Right atrium auricular region (tissue), 2 donors: Measurements from ENCODE around the gene SPATS2L. TPM values are rescaled to one million over a fixed set of nuclear protein-coding genes. Genes with fewer than 3 reads are reported as not detected.

ENCODE experiments used
- DNase-seq: peaks from one replicate; pipeline ENCODE4 v3.0.0-alpha.2; 2019; ENCODE audit warnings: low spot score
- H3K27ac ChIP-seq, 2 donors: fragments of 200-600 bp; sonication (generic); 1 replicate in 1 of 2; 2 replicates in 1 of 2; pipeline ENCODE4 v1.5.1; 2016 to 2019
- H3K27me3 ChIP-seq, 2 donors: fragments of 200-600 bp; sonication (generic); one replicate each; pipeline versions ENCODE4 v1.5.1 to v1.6.0; 2017 to 2019
- H3K36me3 ChIP-seq: fragments of 200-600 bp; sonication (generic); one replicate; pipeline ENCODE4 v1.5.1; 2016
- H3K4me1 ChIP-seq, 2 donors: fragments of 200-600 bp; sonication (generic); one replicate each; pipeline versions ENCODE4 v1.5.1 to v1.6.0; 2017 to 2019
- H3K4me3 ChIP-seq, 2 donors: fragments of 200-600 bp; sonication (generic); 1 replicate in 1 of 2; 2 replicates in 1 of 2; pipeline ENCODE4 v1.5.1; 2017 to 2019; ENCODE audit warnings: mild to moderate bottlenecking in 1 of 2, moderate library complexity in 1 of 2
- H3K9me3 ChIP-seq, 2 donors: fragments of 200-600 bp; sonication (generic); one replicate each; pipeline ENCODE4 v1.5.1; 2019
- CTCF ChIP-seq, 2 donors: fragments of 200-600 bp; sonication (generic); IDR thresholded peaks; one replicate each; pipeline ENCODE4 v1.5.1; 2019; ENCODE audit warnings: antibody characterized with exemption in 2 of 2
- total RNA-seq, 2 donors: library from RNA; depleted of rRNA; stranded (reverse); fragments of >200 nt; gene quantifications; one replicate each; pipeline ENCODE4 v1.1.0, GENCODE V29; 2016

Gene SPATS2L
- total RNA-seq, 2 donors from 2014 or later: 103 to 126 TPM

DNA sequence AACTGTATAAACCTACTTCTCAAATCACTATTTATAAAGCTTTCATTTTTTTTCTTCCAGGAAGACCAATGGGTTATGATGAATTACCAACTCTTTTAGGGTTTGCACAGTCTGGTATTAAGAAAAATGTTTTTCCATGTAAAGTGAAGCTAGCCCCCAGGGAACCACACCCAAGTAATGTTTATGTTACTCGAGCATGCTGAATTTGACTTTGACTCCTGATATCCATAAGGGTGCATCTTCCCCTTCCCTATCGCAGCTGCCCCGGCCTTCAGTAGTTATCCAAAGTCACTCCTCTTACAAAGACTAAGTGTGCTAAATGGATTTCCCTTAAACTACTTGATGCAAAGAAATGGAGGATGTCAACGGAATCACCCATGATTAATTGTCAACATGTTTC lies 181.7 kb downstream of the SPATS2L start:
- Histone ChIP-seq H3K27me3 (no peaks in the 10 kb centered on the region), H3K4me1 (no peaks in the 10 kb centered on the region), H3K27ac (no peak overlapping the region), H3K36me3 (peaks cover 32% of the 10 kb centered on the region), H3K4me3 (no peak overlapping the region), H3K9me3 (no peaks in the 10 kb centered on the region)
- TF ChIP-seq CTCF (IDR thresholded peaks at IDR 0.05): no peak
- DNase-seq: no peak

- Histone ChIP-seq H3K27me3 (no peaks in the 10 kb centered on the region), H3K4me1 (no peaks in the 10 kb centered on the region), H3K27ac (no peak overlapping the region), H3K4me3 (no peak overlapping the region), H3K9me3 (no peaks in the 10 kb centered on the region), H3K36me3 (peaks cover 44% of the 10 kb centered on the region)
- TF ChIP-seq CTCF (IDR thresholded peaks at IDR 0.05): no peak
- DNase-seq: no peak
Measured at GRCh38 chr2:200490001-200490400, 183.5 kb downstream of the SPATS2L start.

GRCh38 chr2:200492656-200493055 lies 186.2 kb downstream of the SPATS2L start:
- Histone ChIP-seq H3K36me3 (peaks cover 63% of the 10 kb centered on the region), H3K27ac (no peak overlapping the region)
- no peak for DNase-seq

GRCh38 chr2:200494048-200494447 lies 187.6 kb downstream of the SPATS2L start:
- no peak for TF ChIP-seq CTCF (IDR thresholded peaks at IDR 0.05)
- H3K4me3 ChIP-seq: no peak overlapping the region
- H3K9me3 ChIP-seq: no peaks in the 10 kb centered on the region
- peaks cover 69% of the 10 kb centered on the region for H3K36me3 ChIP-seq
- H3K4me1 ChIP-seq: no peaks in the 10 kb centered on the region
- no peaks in the 10 kb centered on the region for H3K27me3 ChIP-seq
- DNase-seq: no peak
- H3K27ac ChIP-seq: no peak overlapping the region

More at GRCh38 chr2:200492656-200493055, 186.2 kb downstream of the SPATS2L start:
- Histone ChIP-seq H3K4me1 (no peaks in the 10 kb centered on the region), H3K9me3 (no peaks in the 10 kb centered on the region), H3K27me3 (no peaks in the 10 kb centered on the region), H3K4me3 (no peak overlapping the region)
- TF ChIP-seq CTCF (IDR thresholded peaks at IDR 0.05): no peak

GRCh38 chr2:200496696-200497095 lies 190.2 kb downstream of the SPATS2L start:
- no peak overlapping the region for H3K4me3 ChIP-seq
- H3K4me1 ChIP-seq: no peaks in the 10 kb centered on the region
- H3K27ac ChIP-seq: no peak overlapping the region
- DNase-seq: no peak
- TF ChIP-seq CTCF (IDR thresholded peaks at IDR 0.05): no peak
- peaks cover 51% of the 10 kb centered on the region for H3K36me3 ChIP-seq
- H3K9me3 ChIP-seq: no peaks in the 10 kb centered on the region
- no peaks in the 10 kb centered on the region for H3K27me3 ChIP-seq

DNA sequence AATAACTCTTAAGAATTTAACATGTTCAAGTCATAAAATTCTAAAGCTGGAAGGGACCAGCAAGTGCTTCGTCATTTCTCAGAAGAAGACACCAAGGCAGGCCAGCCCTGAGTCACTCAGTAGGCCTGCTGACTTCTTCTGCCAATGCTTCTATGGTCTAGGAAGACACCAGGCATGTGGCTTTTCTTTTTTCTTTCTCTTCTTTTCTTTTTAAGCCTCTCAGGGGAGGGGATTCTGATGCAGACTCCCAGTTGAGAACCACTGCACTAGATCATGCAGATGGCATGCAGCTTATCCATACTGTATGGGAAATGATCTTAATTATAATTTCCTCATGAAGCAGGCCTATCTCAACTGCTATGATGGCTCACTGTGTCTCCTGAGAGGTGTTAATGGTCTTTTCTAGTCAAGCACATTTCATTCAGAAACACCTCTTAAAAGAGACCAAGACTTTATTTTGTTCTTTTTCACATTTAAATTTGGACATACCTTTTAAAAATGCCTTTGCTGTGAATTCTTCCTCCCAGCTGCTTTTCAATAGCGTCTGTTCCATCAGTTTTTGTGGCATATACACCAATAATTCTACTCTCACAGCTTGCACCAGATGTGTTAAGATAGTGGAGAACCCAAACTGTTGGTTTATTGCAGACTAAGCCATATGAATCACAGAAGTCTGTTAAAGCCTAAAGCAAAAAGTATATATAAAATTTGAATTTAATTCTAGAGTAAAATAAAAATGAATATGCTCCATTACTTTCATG lies 192.1 kb downstream of the SPATS2L start:
- peaks cover 32% of the 10 kb centered on the region for H3K36me3 ChIP-seq
- no peak for TF ChIP-seq CTCF (IDR thresholded peaks at IDR 0.05)
- H3K27me3 ChIP-seq: no peaks in the 10 kb centered on the region
- no peak for DNase-seq
- H3K27ac ChIP-seq: no peak overlapping the region
- H3K9me3 ChIP-seq: no peaks in the 10 kb centered on the region
- no peak overlapping the region for H3K4me3 ChIP-seq
- H3K4me1 ChIP-seq: no peaks in the 10 kb centered on the region
